GM21825 (cell line): Measurements from ENCODE around the gene PALLD.

ENCODE experiments used
- ATAC-seq: cut with Tn5 transposase; IDR thresholded peaks from one replicate; pipeline ENCODE4 v1.9.1; 2021; ENCODE audit warnings: mild to moderate bottlenecking, moderate library complexity; ENCODE audit not compliant: unreplicated experiment

Gene PALLD

GRCh38 chr4:168841000-168841671, 344.3 kb downstream of the PALLD start:
- no peak for ATAC-seq

- no peak for ATAC-seq
Observed at GRCh38 chr4:168841672-168842019, 344.8 kb downstream of the PALLD start.

- no peak for ATAC-seq
Observed at GRCh38 chr4:168842186-168842585, 345.3 kb downstream of the PALLD start.

GRCh38 chr4:168843635-168844034, 346.8 kb downstream of the PALLD start:
- ATAC-seq: no peak

- ATAC-seq: no peak
Observed at GRCh38 chr4:168844353-168845049, 347.6 kb downstream of the PALLD start.

GRCh38 chr4:168845897-168846296, 349.0 kb downstream of the PALLD start:
- no peak for ATAC-seq

- no peak for ATAC-seq
Observed at GRCh38 chr4:168846414-168846813, 349.6 kb downstream of the PALLD start.

GRCh38 chr4:168847771-168848502, 351.1 kb downstream of the PALLD start:
- no peak for ATAC-seq

GRCh38 chr4:168849030-168849675, 352.3 kb downstream of the PALLD start:
- ATAC-seq: no peak

- ATAC-seq: no peak
Observed at GRCh38 chr4:168849997-168850396, 353.1 kb downstream of the PALLD start.

- no peak for ATAC-seq
Observed at GRCh38 chr4:168852387-168852786, 355.5 kb downstream of the PALLD start.

- peak; percentile 73 for ATAC-seq
Observed at GRCh38 chr4:168852933-168853713, 356.3 kb downstream of the PALLD start.

- ATAC-seq: no peak
Observed at GRCh38 chr4:168853770-168854169, 356.9 kb downstream of the PALLD start.

- no peak for ATAC-seq
Observed at GRCh38 chr4:168854350-168854921, 357.6 kb downstream of the PALLD start.

- ATAC-seq: no peak
Observed at GRCh38 chr4:168856312-168856711, 359.5 kb downstream of the PALLD start.

- no peak for ATAC-seq
Observed at GRCh38 chr4:168857009-168857408, 360.2 kb downstream of the PALLD start.

- no peak for ATAC-seq
Observed at GRCh38 chr4:168857546-168858314, 360.9 kb downstream of the PALLD start.

GRCh38 chr4:168859100-168859499, 362.2 kb downstream of the PALLD start:
- ATAC-seq: no peak

- ATAC-seq: peak; percentile 94
Observed at GRCh38 chr4:168859888-168860694, 363.2 kb downstream of the PALLD start.
